Tibial artery (tissue), 4 donors: ENCODE data around the gene YDJC.
A peak's percentile ranks its signal among the peaks of the same experiment; 100 is the strongest.
"Not testable (repeated sequence)": the region's sequence is repeated elsewhere in the genome, so short reads cannot be mapped to it uniquely, and the experiment has no call there.

ENCODE experiments used
- DNase-seq, 2 donors: peaks; one replicate each; pipeline ENCODE4 v3.0.0-alpha.2; 2019
- H3K27ac ChIP-seq, 2 donors: fragments of 200-600 bp; sonication (generic) in 1 of 2; 1 replicate in 1 of 2; 2 replicates in 1 of 2; pipeline ENCODE4 v1.5.1; 2018 to 2019; ENCODE audit warnings: mild to moderate bottlenecking in 1 of 2
- H3K27me3 ChIP-seq, 2 donors: fragments of 200-600 bp; sonication (generic) in 1 of 2; one replicate each; pipeline versions ENCODE4 v1.5.1 to v1.6.0; 2016 to 2019
- H3K36me3 ChIP-seq, 3 donors: fragments of 200-600 bp; sonication (generic) in 2 of 3; one replicate each; pipeline ENCODE4 v1.5.1; 2016 to 2019; ENCODE audit warnings: mild to moderate bottlenecking in 2 of 3
- H3K4me1 ChIP-seq, 4 donors: fragments of 200-600 bp; sonication (generic) in 2 of 4; 1 replicate in 3 of 4; 2 replicates in 1 of 4; pipeline ENCODE4 v1.5.1; 2016 to 2019
- H3K4me3 ChIP-seq, 2 donors: fragments of 200-600 bp; sonication (generic) in 1 of 2; 1 replicate in 1 of 2; 2 replicates in 1 of 2; pipeline ENCODE4 v1.5.1; 2018 to 2019; ENCODE audit warnings: mild to moderate bottlenecking in 2 of 2
- H3K9me3 ChIP-seq, 3 donors: fragments of 200-600 bp; sonication (generic) in 1 of 3; one replicate each; pipeline ENCODE4 v1.5.1; 2016 to 2019
- intact Hi-C: fragments of 100-400 bp; cut with DNase I; formaldehyde crosslinking; loops from one replicate; pipeline ENCODE4 v1.15.0; 2023; ENCODE audit warnings: low total_unique reads
- TF ChIP-seq, protein P1 (sequence below), 2 experiments: fragments of 200-600 bp in 1 of 2; fragments of 450-650 bp in 1 of 2; IDR thresholded peaks; one replicate each; pipeline ENCODE4 v1.5.1; 2017 to 2019; ENCODE audit warnings: antibody characterized with exemption in 2 of 2, mild to moderate bottlenecking in 1 of 2, moderate library complexity in 1 of 2

Gene YDJC, protein sequence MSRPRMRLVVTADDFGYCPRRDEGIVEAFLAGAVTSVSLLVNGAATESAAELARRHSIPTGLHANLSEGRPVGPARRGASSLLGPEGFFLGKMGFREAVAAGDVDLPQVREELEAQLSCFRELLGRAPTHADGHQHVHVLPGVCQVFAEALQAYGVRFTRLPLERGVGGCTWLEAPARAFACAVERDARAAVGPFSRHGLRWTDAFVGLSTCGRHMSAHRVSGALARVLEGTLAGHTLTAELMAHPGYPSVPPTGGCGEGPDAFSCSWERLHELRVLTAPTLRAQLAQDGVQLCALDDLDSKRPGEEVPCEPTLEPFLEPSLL

DNA sequence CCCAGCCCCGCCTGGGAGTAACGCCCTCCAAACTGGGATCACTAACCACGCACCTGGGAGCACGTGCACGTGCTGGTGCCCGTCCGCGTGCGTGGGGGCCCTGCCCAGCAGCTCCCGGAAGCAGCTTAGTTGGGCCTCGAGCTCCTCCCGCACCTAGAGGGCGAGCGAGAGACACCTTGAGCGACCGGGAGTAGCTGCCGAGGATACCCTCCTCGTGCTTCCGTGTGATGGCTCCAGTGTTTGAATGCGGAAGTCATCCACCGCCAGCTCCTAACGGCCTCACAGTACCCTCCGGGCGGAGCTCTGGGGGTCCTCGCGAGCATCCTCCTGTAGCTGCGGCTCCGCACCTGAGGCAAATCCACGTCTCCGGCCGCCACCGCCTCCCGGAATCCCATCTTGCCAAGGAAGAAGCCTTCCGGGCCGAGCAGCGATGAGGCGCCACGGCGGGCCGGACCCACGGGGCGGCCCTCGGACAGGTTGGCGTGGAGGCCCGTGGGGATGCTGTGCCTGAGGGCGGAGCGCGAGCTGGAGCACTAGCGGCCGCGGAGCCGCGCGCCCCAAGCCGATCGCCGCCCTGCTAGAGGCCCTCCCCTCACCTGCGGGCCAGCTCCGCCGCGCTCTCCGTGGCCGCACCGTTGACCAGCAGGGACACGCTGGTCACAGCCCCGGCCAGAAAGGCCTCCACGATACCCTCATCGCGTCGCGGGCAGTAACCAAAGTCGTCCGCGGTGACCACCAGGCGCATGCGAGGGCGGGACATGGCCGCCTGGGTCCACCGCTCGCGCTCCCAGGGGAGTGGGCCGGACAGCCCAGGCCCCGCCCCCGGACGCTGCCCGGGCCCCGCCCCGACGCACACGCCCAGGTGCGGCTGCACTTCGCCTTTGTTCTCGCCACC, at the start of gene YDJC:
Gene YDJC, minus strand, starts transcription at position 768 of the 895 bp plus-strand sequence. Its CDS starts 8 bp downstream, at position 760.
- Histone ChIP-seq H3K36me3 (peaks cover 0 to 10% (median 0%) of the 10 kb centered on the region in 3 donors), H3K9me3 (no peaks in the 10 kb centered on the region), H3K4me3 (peak within 1 kb of the TSS; percentile 62 to 71), H3K4me1 (peaks cover 0 to 25% (median 21%) of the 10 kb centered on the region in 4 donors), H3K27ac (peak within 1 kb of the TSS; percentile 74 to 80), H3K27me3 (no peaks in the 10 kb centered on the region)
- TF ChIP-seq, protein P1, sequence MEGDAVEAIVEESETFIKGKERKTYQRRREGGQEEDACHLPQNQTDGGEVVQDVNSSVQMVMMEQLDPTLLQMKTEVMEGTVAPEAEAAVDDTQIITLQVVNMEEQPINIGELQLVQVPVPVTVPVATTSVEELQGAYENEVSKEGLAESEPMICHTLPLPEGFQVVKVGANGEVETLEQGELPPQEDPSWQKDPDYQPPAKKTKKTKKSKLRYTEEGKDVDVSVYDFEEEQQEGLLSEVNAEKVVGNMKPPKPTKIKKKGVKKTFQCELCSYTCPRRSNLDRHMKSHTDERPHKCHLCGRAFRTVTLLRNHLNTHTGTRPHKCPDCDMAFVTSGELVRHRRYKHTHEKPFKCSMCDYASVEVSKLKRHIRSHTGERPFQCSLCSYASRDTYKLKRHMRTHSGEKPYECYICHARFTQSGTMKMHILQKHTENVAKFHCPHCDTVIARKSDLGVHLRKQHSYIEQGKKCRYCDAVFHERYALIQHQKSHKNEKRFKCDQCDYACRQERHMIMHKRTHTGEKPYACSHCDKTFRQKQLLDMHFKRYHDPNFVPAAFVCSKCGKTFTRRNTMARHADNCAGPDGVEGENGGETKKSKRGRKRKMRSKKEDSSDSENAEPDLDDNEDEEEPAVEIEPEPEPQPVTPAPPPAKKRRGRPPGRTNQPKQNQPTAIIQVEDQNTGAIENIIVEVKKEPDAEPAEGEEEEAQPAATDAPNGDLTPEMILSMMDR (IDR thresholded peaks at IDR 0.05) = peak; percentile 89 to 96
- intact Hi-C loops = no loop called here
- peak; percentile 70 to 83 for DNase-seq

DNA sequence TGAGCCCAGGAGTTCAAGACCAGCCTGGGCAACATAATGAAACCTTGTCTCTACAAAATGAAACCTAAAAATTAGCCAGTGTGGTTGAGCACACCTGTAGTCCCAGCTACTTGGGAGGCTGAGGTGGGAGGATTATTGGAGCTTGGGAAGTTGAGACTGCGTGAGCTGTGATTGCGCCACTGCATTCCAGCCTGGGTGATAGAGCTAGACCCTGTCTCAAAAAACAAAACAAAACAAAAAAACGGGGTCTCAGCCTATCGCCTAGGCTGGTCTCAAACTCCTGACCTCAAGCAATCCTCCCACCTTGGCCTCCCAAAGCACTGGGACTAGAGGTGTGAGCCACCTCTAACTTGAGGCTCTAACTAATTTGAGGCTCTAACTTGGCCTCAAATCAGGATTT, 49.6 kb upstream of the YDJC start:
- H3K36me3 ChIP-seq = peaks cover 37 to 73% (median 44%) of the 10 kb centered on the region in 3 donors
- no peak overlapping the region for H3K4me3 ChIP-seq
- no peaks in the 10 kb centered on the region for H3K9me3 ChIP-seq
- TF ChIP-seq, protein P1 (IDR thresholded peaks at IDR 0.05) = no peak
- no peaks in the 10 kb centered on the region for H3K4me1 ChIP-seq
- H3K27ac ChIP-seq = no peak overlapping the region
- intact Hi-C loops = no loop called here
- no peaks in the 10 kb centered on the region for H3K27me3 ChIP-seq
- DNase-seq = no peak

DNA sequence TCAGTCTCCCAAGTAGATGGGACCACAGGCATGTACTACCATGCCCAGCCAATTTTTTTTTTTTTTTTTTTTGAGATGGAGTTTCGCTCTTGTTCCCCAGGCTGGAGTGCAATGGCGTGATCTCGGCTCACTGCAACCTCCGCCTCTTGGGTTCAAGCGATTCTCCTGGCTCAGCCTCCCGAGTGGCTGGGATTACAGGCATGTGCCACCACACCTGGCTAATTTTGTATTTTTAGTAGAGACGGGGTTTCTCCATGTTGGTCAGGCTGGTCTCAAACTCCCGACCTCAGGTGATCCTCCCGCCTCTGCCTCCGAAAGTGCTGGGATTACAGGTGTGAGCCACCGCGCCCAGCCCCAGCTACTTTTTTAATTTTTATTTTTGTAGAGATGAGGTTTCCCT, 49.0 kb upstream of the YDJC start:
- intact Hi-C loops, H3K9me3 ChIP-seq, DNase-seq, H3K27ac ChIP-seq, H3K4me1 ChIP-seq, H3K27me3 ChIP-seq, H3K4me3 ChIP-seq: not testable (repeated sequence)
- H3K36me3 ChIP-seq = peaks cover 37 to 75% (median 49%) of the 10 kb centered on the region in 3 donors

DNA sequence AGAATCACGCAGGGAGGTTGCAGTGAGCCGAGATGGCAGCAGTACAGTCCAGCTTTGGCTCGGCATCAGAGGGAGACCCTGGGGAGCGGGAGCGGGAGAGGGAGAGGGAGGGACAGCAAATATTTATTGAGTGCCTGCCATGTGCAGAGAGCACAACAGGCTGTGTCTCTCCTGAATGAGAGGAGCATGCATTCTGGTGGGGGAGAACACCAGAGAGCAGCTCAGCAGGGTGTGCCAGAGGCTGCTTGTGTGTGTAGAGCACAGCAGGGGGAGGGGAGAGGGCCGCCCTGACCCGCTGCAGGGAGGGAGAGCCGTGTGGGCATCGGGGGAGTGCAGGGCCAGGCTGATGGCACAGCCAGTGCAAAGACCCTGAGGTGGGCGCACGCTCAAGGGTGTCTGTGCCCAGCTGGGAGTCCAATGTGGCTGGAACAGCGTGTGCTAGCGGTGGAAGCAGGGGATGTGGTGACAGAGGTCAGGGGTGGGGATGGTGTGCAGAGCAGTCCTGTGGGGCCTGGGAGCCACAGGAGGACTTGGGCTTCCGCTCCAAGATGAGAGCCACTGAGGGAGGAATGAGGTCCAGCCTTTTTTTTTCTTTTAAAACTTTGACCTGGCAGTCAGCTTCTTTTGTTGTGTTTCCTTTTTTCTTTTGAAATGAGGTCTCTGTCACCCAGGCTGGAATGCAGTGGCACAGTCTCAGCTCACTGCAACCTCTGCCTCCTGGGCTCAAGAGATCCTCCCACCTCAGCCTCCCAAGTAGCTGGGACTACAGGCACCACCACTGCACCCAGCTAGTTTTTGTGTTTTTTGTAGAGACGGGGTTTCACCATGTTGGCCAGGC, 48.0 kb upstream of the YDJC start:
- no peak overlapping the region for H3K4me3 ChIP-seq
- H3K27me3 ChIP-seq = no peaks in the 10 kb centered on the region
- H3K27ac ChIP-seq = no peak overlapping the region
- peaks cover 37 to 75% (median 52%) of the 10 kb centered on the region in 3 donors for H3K36me3 ChIP-seq
- DNase-seq = no peak
- TF ChIP-seq, protein P1 (IDR thresholded peaks at IDR 0.05) = no peak
- no peaks in the 10 kb centered on the region for H3K4me1 ChIP-seq
- no peaks in the 10 kb centered on the region for H3K9me3 ChIP-seq
- intact Hi-C loops = no loop called here

DNA sequence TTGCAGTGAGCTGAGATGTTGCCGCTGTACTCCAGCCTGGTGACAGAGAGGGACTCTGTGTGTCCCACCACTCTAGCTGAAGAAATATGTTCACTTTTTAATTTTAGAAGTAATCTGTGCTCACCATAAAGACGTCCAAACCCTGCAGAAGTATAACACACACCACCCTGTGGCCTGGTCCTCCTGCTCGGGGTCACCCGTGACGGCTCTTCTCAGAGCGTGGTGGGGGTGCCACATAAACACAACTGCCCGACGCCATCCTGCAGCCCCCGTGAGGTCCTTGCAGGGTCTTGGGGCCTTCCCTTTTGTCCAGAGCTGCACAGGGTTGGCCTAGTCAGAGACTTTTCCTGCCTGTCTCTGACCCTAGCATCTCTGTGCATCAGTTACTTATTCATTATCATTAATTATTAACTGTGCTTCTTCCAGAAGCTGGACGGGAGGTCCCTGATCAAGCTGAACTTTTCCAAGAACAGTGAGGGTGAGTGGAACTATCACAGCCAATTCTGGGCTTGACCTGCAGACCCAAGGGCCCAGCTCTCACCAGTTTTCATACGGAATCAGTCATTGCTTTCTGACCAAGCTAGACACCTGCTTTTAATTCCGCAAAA, 44.9 kb upstream of the YDJC start:
- H3K27me3 ChIP-seq = no peaks in the 10 kb centered on the region
- peaks cover 47 to 85% (median 54%) of the 10 kb centered on the region in 3 donors for H3K36me3 ChIP-seq

More for the DNA sequence above, 44.9 kb upstream of the YDJC start:
- Histone ChIP-seq H3K9me3 (no peaks in the 10 kb centered on the region), H3K4me1 (no peaks in the 10 kb centered on the region), H3K27ac (no peak overlapping the region), H3K4me3 (no peak overlapping the region)
- DNase-seq = no peak
- TF ChIP-seq, protein P1 (IDR thresholded peaks at IDR 0.05) = no peak
- intact Hi-C loops = no loop called here
